ENCODE results near the gene PLXNA4. TPM values are rescaled to one million over a fixed set of nuclear protein-coding genes. Genes with fewer than 3 reads are reported as not detected.

The PLXNA4 gene
- total and polyA plus RNA-seq, 4 donors: 0.04 to 1.1 (median 0.41) TPM

GRCh38 chr7:132380059-132380458, 196.2 kb downstream of the PLXNA4 start:
- H3K4me1 ChIP-seq (ENCODE audit: control insufficient read depth in 4 of 4, insufficient read depth in 4 of 4, low read length in 3 of 4): peaks cover 0 to 53% (median 43%) of the 10 kb centered on the region in 4 donors
- no peak overlapping the region for H3K4me3 ChIP-seq (ENCODE audit: low read depth in 1 of 3, low read length in 3 of 3)
- no peak overlapping the region for H3K27ac ChIP-seq (ENCODE audit: low read depth in 1 of 2, low read length in 2 of 2)
- no peak overlapping the region for H3K9ac ChIP-seq (ENCODE audit: low read depth in 1 of 2, low read length in 2 of 2)
- no peaks in the 10 kb centered on the region for H3K36me3 ChIP-seq (ENCODE audit: control insufficient read depth in 4 of 4, insufficient read depth in 3 of 4, low read depth in 1 of 4, low read length in 3 of 4)
- no peak for DNase-seq (ENCODE audit: low spot score)
- 40% methylated on average over 3 of the region's 3 CpGs for WGBS
- H3K27me3 ChIP-seq (ENCODE audit: control insufficient read depth in 4 of 4, insufficient read depth in 4 of 4, low read length in 3 of 4): no peaks in the 10 kb centered on the region
- H3K9me3 ChIP-seq (ENCODE audit: control insufficient read depth in 4 of 4, low read length in 3 of 4): no peaks in the 10 kb centered on the region
- TF ChIP-seq YY1 (IDR thresholded peaks at IDR 0.05) (no peak), RAD21 (IDR thresholded peaks at IDR 0.05) (peak in 1 of 2 donors; percentile 14), GABPA (IDR thresholded peaks at IDR 0.05 in 1 of 2, conservative IDR thresholded peaks at IDR 0.05 in 1 of 2) (no peak), NR2F2 (IDR thresholded peaks at IDR 0.05) (peak; percentile 86), SP1 (IDR thresholded peaks at IDR 0.05) (peak; percentile 33), HNF4A (conservative IDR thresholded peaks at IDR 0.05) (peak in 1 of 2 donors; percentile 58), JUND (IDR thresholded peaks at IDR 0.05) (no peak), REST (IDR thresholded peaks at IDR 0.05) (no peak), EGR1 (IDR thresholded peaks at IDR 0.05; ENCODE audit: low read depth in 2 of 2) (peak in 1 of 2 donors; percentile 14), HNF4G (IDR thresholded peaks at IDR 0.05) (no peak), ATF3 (IDR thresholded peaks at IDR 0.05) (no peak), ZBTB33 (IDR thresholded peaks at IDR 0.05) (no peak), FOXA1 (IDR thresholded peaks at IDR 0.05) (no peak), FOXA2 (IDR thresholded peaks at IDR 0.05) (peak; percentile 21), TAF1 (conservative IDR thresholded peaks at IDR 0.05) (no peak), RXRA (IDR thresholded peaks at IDR 0.05) (peak in 1 of 2 donors; percentile 66)
- TF ChIP-seq, protein P1, sequence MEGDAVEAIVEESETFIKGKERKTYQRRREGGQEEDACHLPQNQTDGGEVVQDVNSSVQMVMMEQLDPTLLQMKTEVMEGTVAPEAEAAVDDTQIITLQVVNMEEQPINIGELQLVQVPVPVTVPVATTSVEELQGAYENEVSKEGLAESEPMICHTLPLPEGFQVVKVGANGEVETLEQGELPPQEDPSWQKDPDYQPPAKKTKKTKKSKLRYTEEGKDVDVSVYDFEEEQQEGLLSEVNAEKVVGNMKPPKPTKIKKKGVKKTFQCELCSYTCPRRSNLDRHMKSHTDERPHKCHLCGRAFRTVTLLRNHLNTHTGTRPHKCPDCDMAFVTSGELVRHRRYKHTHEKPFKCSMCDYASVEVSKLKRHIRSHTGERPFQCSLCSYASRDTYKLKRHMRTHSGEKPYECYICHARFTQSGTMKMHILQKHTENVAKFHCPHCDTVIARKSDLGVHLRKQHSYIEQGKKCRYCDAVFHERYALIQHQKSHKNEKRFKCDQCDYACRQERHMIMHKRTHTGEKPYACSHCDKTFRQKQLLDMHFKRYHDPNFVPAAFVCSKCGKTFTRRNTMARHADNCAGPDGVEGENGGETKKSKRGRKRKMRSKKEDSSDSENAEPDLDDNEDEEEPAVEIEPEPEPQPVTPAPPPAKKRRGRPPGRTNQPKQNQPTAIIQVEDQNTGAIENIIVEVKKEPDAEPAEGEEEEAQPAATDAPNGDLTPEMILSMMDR (IDR thresholded peaks at IDR 0.05; ENCODE audit: low read depth, low read length, missing input control): peak; percentile 25
- TF ChIP-seq, protein P2, sequence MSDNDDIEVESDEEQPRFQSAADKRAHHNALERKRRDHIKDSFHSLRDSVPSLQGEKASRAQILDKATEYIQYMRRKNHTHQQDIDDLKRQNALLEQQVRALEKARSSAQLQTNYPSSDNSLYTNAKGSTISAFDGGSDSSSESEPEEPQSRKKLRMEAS (IDR thresholded peaks at IDR 0.05): peak; percentile 60
